T-helper 17 cell (primary cell): ENCODE results near the gene AQP6. TPM values are rescaled to one million over a fixed set of nuclear protein-coding genes. Genes with fewer than 3 reads are reported as not detected.

Experiments
- ATAC-seq: fragments of 150-1000 bp; cut with Tn5 transposase; 2 replicates; pipeline ENCODE4 v1.10.0; 2021; ENCODE audit warnings: mild to moderate bottlenecking, moderate library complexity
- DNase-seq, 3 donors: peaks; one replicate each; pipeline versions ENCODE4 v3.0.0 to v3.0.0-alpha.2; 2020 to 2021
- H3K9me3 ChIP-seq: one replicate; pipeline ENCODE4 v1.7.0; 2013; ENCODE audit warnings: low read length, mild to moderate bottlenecking; ENCODE audit not compliant: control insufficient read depth, poor library complexity, severe bottlenecking
- H3K27ac Mint-ChIP-seq: one replicate; pipeline ENCODE4 v1.8.0; 2022; ENCODE audit warnings: mild to moderate bottlenecking, moderate library complexity, mixed read lengths
- H3K27me3 Mint-ChIP-seq: one replicate; pipeline ENCODE4 v1.8.0; 2022; ENCODE audit warnings: mixed read lengths
- H3K36me3 Mint-ChIP-seq: one replicate; pipeline ENCODE4 v1.8.0; 2022; ENCODE audit warnings: low read depth, mixed read lengths
- H3K4me1 Mint-ChIP-seq: one replicate; pipeline ENCODE4 v1.8.0; 2022; ENCODE audit warnings: mild to moderate bottlenecking, mixed read lengths
- H3K4me3 Mint-ChIP-seq: one replicate; pipeline ENCODE4 v1.8.0; 2022; ENCODE audit warnings: mild to moderate bottlenecking, moderate library complexity, mixed read lengths
- total RNA-seq, 4 donors: library from RNA in 2 of 4; stranded (reverse) in 2 of 4; gene quantifications; one replicate each; pipeline ENCODE4 v1.2.3 and lab custom pipeline; 2022 to 2026

AQP6 gene
- total RNA-seq, 2 donors from 2014 or later, result not detected

DNA sequence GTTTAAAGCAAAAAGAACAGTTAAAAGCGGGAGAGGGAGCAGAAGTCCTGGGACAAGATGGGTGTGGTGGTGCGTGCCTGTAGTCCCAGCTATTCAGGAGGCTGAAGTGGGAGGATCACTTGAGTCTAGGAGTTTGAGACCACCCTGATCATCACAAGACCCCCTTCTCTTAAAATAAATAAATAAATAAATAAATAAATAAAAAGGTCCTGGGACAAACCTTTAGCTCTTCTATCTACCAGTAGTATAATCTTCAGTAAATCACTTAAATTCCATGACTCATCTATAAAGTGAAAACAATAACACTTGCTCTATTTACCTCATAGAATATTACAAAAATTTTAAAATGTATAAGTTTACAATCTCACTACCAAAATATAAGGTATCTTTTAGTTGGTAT, 46.8 kb downstream of the AQP6 start:
- DNase-seq (no peak), ATAC-seq (no peak)
- Mint-ChIP-seq H3K27ac (peak overlapping the region; percentile 72), H3K27me3 (no peaks in the 10 kb centered on the region), H3K4me1 (peaks cover 17% of the 10 kb centered on the region), H3K4me3 (no peak overlapping the region), H3K36me3 (peaks cover 3% of the 10 kb centered on the region)
- no peaks in the 10 kb centered on the region for H3K9me3 ChIP-seq

GRCh38 chr12:50021031-50021430, 48.3 kb downstream of the AQP6 start:
- H3K4me1 Mint-ChIP-seq, result peaks cover 25% of the 10 kb centered on the region
- H3K9me3 ChIP-seq, result no peaks in the 10 kb centered on the region
- no peak for DNase-seq
- no peak overlapping the region for H3K4me3 Mint-ChIP-seq
- ATAC-seq, result no peak
- no peak overlapping the region for H3K27ac Mint-ChIP-seq
- H3K36me3 Mint-ChIP-seq, result peaks cover 6% of the 10 kb centered on the region
- no peaks in the 10 kb centered on the region for H3K27me3 Mint-ChIP-seq

DNA sequence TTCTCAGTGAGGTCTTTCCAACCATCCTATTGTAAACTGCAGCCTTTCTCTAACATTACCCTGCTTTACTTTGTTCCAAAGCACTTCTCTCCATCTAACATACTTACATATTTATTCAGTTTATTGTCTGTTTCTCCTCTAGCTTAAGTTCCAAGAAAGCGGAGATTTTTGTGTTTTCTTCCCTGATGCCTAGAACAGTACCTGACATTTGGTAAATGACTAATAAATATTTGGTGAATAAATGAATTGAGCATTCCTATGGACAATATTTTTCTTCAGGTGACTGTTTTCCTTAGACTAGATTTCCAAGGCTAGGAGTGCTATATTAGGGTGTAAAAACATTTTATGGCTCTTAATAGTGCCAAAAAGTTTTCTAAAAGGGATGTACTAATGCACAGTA, 50.2 kb downstream of the AQP6 start:
- no peak for DNase-seq
- no peaks in the 10 kb centered on the region for H3K27me3 Mint-ChIP-seq
- H3K4me3 Mint-ChIP-seq, result no peak overlapping the region
- H3K27ac Mint-ChIP-seq, result peak overlapping the region; percentile 93
- peaks cover 6% of the 10 kb centered on the region for H3K36me3 Mint-ChIP-seq
- H3K4me1 Mint-ChIP-seq, result peaks cover 25% of the 10 kb centered on the region
- no peaks in the 10 kb centered on the region for H3K9me3 ChIP-seq
- no peak for ATAC-seq

DNA sequence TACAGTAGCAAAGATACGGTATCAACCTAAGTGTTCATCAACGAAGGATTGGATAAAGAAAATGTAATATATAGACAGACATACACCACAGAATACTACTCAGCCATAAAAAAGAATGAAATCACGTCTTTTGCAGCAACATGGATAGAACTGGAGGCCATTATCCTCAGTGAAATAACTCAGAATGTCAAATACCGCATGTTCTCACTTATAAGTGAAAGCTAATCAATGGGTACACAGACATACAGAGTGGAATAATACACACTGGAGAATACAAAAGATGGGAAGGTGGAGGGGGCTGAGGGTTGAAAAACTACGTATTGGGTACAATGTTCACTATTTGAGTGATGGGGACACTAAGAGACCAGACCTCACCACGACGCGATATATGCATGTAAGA, 51.5 kb downstream of the AQP6 start:
- ATAC-seq (no peak), DNase-seq (no peak)
- Mint-ChIP-seq H3K4me1 (peaks cover 17% of the 10 kb centered on the region), H3K36me3 (peaks cover 6% of the 10 kb centered on the region), H3K27ac (peak overlapping the region; percentile 93), H3K4me3 (peak overlapping the region; percentile 100), H3K27me3 (no peaks in the 10 kb centered on the region)
- no peaks in the 10 kb centered on the region for H3K9me3 ChIP-seq

GRCh38 chr12:50024805-50025186, 52.0 kb downstream of the AQP6 start:
- Mint-ChIP-seq H3K4me1 (peaks cover 16% of the 10 kb centered on the region), H3K36me3 (peaks cover 6% of the 10 kb centered on the region), H3K27ac (peak overlapping the region; percentile 93), H3K27me3 (no peaks in the 10 kb centered on the region), H3K4me3 (peak overlapping the region; percentile 100)
- no peak for DNase-seq
- no peaks in the 10 kb centered on the region for H3K9me3 ChIP-seq
- peak; percentile 17 for ATAC-seq

- Mint-ChIP-seq H3K36me3 (peaks cover 6% of the 10 kb centered on the region), H3K27ac (peak within 1 kb of the TSS; percentile 93)
Observed at GRCh38 chr12:50025187-50026059, 52.7 kb downstream of the AQP6 start, which contains the start of gene RACGAP1. TSS of gene RACGAP1 (minus strand) at chr12:50025494. CDS start at chr12:50016715, 8,779 bp downstream.

DNA sequence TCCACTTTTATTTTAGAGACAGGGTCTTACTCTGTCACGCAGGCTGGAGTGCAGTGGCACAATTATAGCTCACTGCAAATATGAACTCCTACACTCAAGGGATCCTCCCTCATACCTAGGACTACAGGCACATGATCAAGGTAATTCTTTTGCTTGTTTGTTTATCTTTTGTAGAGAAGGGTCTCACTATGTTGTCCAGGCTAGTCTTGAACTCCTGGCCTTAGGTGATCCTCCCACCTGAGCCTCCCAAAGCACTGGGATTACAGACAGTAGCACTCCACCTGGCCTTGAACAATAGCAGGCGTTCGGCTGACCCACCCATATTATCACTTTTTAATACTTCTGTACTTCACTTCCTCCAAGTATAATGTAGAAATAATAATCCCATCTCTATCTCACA, 53.9 kb downstream of the AQP6 start:
- Mint-ChIP-seq H3K36me3 (peaks cover 6% of the 10 kb centered on the region), H3K27ac (no peak overlapping the region), H3K4me1 (peaks cover 14% of the 10 kb centered on the region), H3K27me3 (no peaks in the 10 kb centered on the region), H3K4me3 (no peak overlapping the region)
- ATAC-seq (no peak), DNase-seq (no peak)
- H3K9me3 ChIP-seq, result no peaks in the 10 kb centered on the region

More at GRCh38 chr12:50025187-50026059, 52.7 kb downstream of the AQP6 start, which contains the start of gene RACGAP1:
- H3K9me3 ChIP-seq, result no peaks in the 10 kb centered on the region
- peak within 1 kb of the TSS; percentile 100 for H3K4me3 Mint-ChIP-seq
- peaks cover 16% of the 10 kb centered on the region for H3K4me1 Mint-ChIP-seq
- peak; percentile 86 to 91 (median 91) for DNase-seq
- peak; percentile 98 for ATAC-seq
- H3K27me3 Mint-ChIP-seq, result no peaks in the 10 kb centered on the region

Other genes with a start within 250 kb of the AQP6 start
- 100 to 1,000 TPM; 325 to 376 TPM for gene TMBIM6, start 231.4 kb upstream of the AQP6 start, total RNA-seq
- gene NCKAP5L, start 144.5 kb upstream of the AQP6 start, total RNA-seq, result 1 to 10 TPM; 8.7 to 9.3 TPM
- gene BCDIN3D, start 129.8 kb upstream of the AQP6 start, total RNA-seq, result 1 to 10 TPM; 3.6 to 4.9 TPM
- under 1 TPM; 0.05 to 0.68 TPM for gene FAIM2, start 69.0 kb upstream of the AQP6 start, total RNA-seq
- not detected for gene AQP2, start 22.2 kb upstream of the AQP6 start, total RNA-seq
- not detected for gene AQP5, start 11.1 kb upstream of the AQP6 start, total RNA-seq
- 1 to 10 TPM; 6.8 to 7.3 TPM for gene RACGAP1, start 52.5 kb downstream of the AQP6 start, total RNA-seq
- gene ASIC1, start 84.6 kb downstream of the AQP6 start, total RNA-seq, result 1 to 10 TPM in 1 of 2 donors, under 1 TPM in 1; 0.17 to 1.1 TPM
- 10 to 100 TPM; 74.0 to 93.6 TPM for gene SMARCD1, start 112.4 kb downstream of the AQP6 start, total RNA-seq
- 1 to 10 TPM in 1 of 2 donors, under 1 TPM in 1; 0.77 to 1.0 TPM for gene GPD1, start 131.1 kb downstream of the AQP6 start, total RNA-seq
- 10 to 100 TPM; 40.1 to 45.1 TPM for gene COX14, start 139.3 kb downstream of the AQP6 start, total RNA-seq
- 10 to 100 TPM; 51.6 to 57.8 TPM for gene CERS5, start 194.4 kb downstream of the AQP6 start, total RNA-seq